Muscle of back (tissue), 11 donors: Measurements from ENCODE around the gene SYNC. TPM values are rescaled to one million over a fixed set of nuclear protein-coding genes. Genes with fewer than 3 reads are reported as not detected.
"Not testable (repeated sequence)": the region's sequence is repeated elsewhere in the genome, so short reads cannot be mapped to it uniquely, and the experiment has no call there.

Experiments used
- DNase-seq, 3 donors: peaks; one replicate each; pipeline versions ENCODE4 v3.0.0 to v3.0.0-alpha.2; 2013
- polyA plus RNA-seq, 10 donors: library from polyadenylated mRNA; unstranded; fragments of 120-200 nt; gene quantifications; one replicate each; pipeline ENCODE4 v1.2.1, GENCODE V29; 2013; ENCODE audit not compliant: insufficient read length in 10 of 10

Gene SYNC
- polyA plus RNA-seq, 10 donors: 18.9 to 45.1 (median 34.9) TPM

GRCh38 chr1:32695098-32695904, 7.3 kb downstream of the SYNC start:
- peak in 2 of 3 donors; percentile 14 to 30 for DNase-seq

GRCh38 chr1:32693455-32694174, 9.0 kb downstream of the SYNC start:
- DNase-seq: no peak

DNA sequence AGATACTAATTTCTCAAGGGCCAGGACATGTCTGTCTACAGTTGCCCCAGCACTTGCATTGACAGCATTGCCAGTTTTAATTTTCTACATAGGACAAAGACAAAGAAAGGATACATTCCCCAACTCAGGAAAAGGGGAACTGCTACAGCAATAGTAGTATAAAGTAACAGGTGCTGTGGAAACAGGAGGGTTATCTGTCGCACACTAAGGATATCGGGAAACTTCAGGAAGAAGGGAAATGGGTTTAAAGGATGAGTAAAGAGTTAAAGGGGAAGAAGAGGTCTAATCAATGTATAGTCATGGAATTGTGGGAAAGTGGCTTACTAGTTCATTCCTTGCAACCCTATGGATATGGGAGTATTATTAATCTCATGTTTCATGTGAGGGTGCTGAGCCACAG, 16.2 kb downstream of the SYNC start:
- DNase-seq: no peak

DNA sequence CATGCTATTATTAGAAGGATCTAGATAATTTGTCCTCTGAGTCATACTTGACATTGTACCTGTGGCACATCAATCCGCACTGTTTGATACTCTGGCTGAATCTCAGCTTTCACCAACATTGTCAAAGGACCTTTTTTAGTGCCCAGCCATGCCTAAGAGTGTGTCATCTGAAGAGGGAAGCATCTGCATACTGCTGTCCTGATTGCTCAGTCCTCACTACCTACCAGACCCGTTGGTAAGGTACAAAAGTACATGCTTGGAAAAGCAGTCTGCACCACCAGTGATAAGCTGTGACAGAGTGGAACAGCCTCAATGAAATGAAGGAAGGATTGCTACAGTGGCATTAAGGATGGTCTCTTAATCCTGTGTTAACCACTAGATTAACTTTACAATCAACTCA, 17.1 kb downstream of the SYNC start:
- no peak for DNase-seq

- peak; percentile 25 to 77 (median 66) for DNase-seq
Observed at GRCh38 chr1:32684167-32684811, 18.3 kb downstream of the SYNC start.

DNA sequence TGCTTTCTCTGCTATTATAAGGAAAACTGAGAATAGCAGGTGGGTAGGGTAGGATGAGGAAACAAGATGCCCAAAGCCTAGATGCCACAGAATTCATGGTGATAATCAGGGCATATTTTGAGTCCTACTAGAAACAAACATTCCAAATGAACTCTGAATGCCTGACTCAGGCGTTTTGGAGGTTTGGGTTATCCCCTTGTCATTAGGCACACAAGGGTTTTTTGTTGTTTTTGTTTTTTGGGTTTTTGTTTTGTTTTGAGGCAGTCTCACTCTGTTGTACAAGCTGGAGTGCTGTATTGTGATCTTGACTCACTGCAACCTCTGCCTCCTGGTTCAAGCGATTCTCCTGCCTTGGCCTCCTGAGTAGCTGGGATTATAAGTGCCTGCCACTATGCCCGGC, 19.2 kb downstream of the SYNC start:
- no peak for DNase-seq

- DNase-seq: no peak
Observed at GRCh38 chr1:32681999-32682398, 20.6 kb downstream of the SYNC start.

- DNase-seq: no peak
Observed at GRCh38 chr1:32681509-32681908, 21.1 kb downstream of the SYNC start.

GRCh38 chr1:32680642-32681041, 21.9 kb downstream of the SYNC start:
- no peak for DNase-seq

GRCh38 chr1:32679993-32680392, 22.6 kb downstream of the SYNC start:
- not testable (repeated sequence) for DNase-seq

DNA sequence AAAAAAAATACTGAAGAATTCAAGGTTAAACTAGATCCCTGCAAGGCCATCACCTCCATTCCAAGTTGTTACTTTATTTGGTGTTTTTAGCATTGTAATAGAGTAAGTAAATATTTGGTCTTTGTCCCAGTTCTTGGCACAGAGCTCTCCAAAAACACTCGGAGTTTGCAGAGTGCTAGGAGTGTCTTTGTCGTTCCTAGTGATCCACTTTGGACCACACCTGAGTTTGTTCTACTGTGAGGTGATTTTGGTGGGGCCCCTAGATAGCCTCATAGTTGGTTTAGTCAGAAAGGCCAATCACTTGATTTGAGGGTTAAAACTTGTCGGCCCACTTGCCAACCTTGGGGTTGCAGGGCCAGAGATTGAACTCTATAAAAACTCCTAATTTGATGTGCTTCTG, 25.6 kb downstream of the SYNC start:
- no peak for DNase-seq

DNA sequence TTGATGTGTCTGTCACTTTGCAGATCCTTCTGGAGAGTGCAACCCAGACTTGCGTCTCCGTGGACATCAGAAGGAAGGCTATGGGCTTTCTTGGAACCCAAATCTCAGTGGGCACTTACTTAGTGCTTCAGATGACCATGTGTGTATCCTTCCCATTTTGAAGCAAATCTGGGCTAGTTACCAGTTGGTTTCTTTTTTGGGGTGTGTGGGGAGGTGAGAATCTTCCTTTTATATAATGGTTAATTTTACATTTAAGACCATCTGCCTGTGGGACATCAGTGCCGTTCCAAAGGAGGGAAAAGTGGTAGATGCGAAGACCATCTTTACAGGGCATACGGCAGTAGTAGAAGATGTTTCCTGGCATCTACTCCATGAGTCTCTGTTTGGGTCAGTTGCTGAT, 33.9 kb downstream of the SYNC start:
- not testable (repeated sequence) for DNase-seq

DNA sequence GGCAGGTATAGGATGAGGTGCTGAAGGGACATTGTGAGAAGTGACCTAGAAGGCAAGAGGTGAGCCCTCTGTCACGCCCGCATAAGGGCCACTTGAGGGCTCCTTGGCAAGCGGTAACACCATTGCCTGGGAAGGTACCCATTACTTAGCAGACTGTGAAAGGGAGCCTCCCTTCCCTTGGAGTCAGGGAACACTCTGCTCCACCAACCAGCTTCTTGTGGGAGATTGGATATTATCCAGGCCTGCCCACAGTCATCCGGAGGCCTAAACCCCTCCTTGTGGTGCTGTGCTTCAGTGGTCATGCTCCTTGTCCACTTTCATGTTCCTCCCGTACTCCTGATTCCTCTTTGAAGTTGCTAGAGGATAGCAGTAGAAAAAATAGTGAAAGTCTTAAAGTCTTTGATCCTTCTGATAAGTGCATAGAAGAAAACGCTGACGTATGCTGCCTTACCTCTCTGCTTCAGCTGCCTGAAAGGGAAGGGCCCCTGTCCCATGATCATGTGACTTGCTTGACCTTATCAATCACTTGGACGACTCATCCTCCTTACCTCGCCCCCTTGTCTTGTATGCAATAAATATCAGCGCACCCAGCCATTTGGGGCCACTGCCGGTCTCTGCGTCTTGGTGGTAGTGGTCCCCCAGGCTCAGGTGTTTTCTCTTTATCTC, 35.5 kb downstream of the SYNC start:
- no peak for DNase-seq

GRCh38 chr1:32665915-32666314, 36.7 kb downstream of the SYNC start:
- DNase-seq: no peak

- no peak for DNase-seq
Observed at GRCh38 chr1:32659581-32659980, 43.0 kb downstream of the SYNC start.

GRCh38 chr1:32652244-32652962, 50.2 kb downstream of the SYNC start:
- DNase-seq: no peak

- no peak for DNase-seq
Observed at GRCh38 chr1:32651461-32652073, 51.0 kb downstream of the SYNC start.

DNA sequence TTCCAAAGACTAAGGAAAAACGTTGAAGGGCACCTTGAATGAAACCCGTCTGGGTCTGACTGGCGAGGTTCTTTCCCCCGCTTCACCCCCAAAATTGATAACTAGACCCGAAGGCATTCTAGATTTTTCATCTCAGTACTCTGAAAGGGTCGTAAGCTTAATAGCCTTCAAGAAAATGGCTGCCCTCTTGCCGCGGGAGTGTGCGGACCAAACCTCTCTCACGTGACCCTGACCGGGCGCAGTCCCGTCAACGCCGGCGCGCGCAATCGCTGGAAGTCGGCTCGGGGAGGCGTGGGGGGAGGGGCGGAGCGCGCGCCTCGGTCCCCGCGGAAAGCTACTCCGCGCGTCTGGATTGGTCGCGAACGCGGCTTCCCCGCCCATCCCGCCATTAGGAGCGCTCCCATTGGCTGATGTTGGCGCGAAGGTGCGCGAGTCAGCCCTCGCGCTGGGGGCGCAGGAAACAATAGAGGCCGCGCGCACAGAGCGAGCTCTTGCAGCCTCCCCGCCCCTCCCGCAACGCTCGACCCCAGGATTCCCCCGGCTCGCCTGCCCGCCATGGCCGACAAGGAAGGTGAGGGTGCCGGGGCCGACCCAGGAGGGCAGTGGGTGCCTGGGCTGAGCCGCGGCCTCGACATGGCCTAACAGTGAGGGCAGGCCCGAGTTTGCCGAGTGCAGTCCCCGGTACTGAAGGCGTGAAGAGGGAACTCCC, 51.7 kb downstream of the SYNC start, which contains the start of gene RBBP4:
Gene RBBP4, plus strand, starts transcription at position 457 of the 709 bp plus-strand sequence. Its CDS starts 99 bp downstream, at position 556.
- peak; percentile 98 to 100 (median 99) for DNase-seq

DNA sequence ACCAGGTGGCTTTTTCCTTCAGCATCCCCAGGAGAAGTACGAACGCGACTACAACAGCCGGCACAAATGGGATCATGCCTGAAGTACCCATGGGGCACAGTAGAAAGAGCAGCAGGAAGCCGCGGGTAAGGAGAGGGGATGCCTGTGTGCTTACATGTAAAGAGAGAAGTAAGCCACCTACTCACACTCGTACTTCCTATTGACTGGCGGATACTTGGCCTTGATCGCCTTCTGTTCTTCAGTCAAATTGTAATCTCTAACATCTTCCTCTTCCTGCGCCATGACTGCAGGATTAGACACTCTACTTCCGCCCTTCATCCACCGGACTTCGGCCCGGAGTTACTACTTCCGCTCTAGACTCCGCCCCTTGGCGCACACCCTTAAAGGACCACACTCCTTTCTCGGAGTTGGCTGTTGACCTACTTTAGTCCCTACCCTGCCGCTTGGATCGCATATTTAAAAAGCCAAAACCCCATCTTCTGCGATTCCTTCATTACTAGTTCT, 52.3 kb downstream of the SYNC start, which contains the start of gene ZBTB8OS:
Gene ZBTB8OS, minus strand, starts transcription at position 303 of the 504 bp plus-strand sequence. Its CDS starts 21 bp downstream, at position 282.
- peak; percentile 94 to 97 (median 96) for DNase-seq
